Kidney (tissue), 14 donors: ENCODE measurements around the gene YAP1. TPM values are rescaled to one million over a fixed set of nuclear protein-coding genes. Genes with fewer than 3 reads are reported as not detected.
A peak's percentile ranks its signal among the peaks of the same experiment; 100 is the strongest.

ENCODE experiments used
- DNase-seq, 5 donors: peaks; one replicate each; pipeline ENCODE4 v3.0.0-alpha.2; 2013 to 2020
- FAIRE-seq: peaks from 2 replicates; lab custom pipeline; 2012; peaks lifted over from hg19 to GRCh38; lab: Jason Lieb, UNC
- H3K27ac ChIP-seq, 2 donors: one replicate each; pipeline ENCODE4 v1.7.0; 2013; ENCODE audit warnings: low read depth in 2 of 2, low read length in 2 of 2, inconsistent platforms in 1 of 2
- H3K27me3 ChIP-seq: one replicate; pipeline ENCODE4 v1.7.1; 2013; ENCODE audit warnings: low read length, inconsistent platforms; ENCODE audit not compliant: control insufficient read depth, insufficient read depth
- H3K36me3 ChIP-seq, 3 donors: one replicate each; pipeline versions ENCODE4 v1.7.0 to v1.7.1; 2013; ENCODE audit warnings: low read length in 3 of 3, control low read depth in 1 of 3, inconsistent platforms in 1 of 3; ENCODE audit not compliant: insufficient read depth in 3 of 3, control insufficient read depth in 2 of 3
- H3K4me1 ChIP-seq, 3 donors: one replicate each; pipeline versions ENCODE4 v1.7.0 to v1.7.1; 2013; ENCODE audit warnings: low read length in 3 of 3, inconsistent platforms in 1 of 3, low read depth in 1 of 3; ENCODE audit not compliant: control insufficient read depth in 2 of 3, insufficient read depth in 2 of 3
- H3K4me3 ChIP-seq, 3 donors: one replicate each; pipeline versions ENCODE4 v1.7.0 to v1.8.1; 2013; ENCODE audit warnings: low read length in 3 of 3, control low read depth in 1 of 3, inconsistent platforms in 1 of 3
- H3K9ac ChIP-seq, 3 donors: one replicate each; pipeline versions ENCODE4 v1.7.0 to v1.7.1; 2013; ENCODE audit warnings: low read length in 3 of 3, control low read depth in 1 of 3, inconsistent platforms in 1 of 3
- H3K9me3 ChIP-seq, 3 donors: one replicate each; pipeline versions ENCODE4 v1.7.0 to v1.7.1; 2013; ENCODE audit warnings: low read length in 3 of 3, control low read depth in 1 of 3, inconsistent platforms in 1 of 3; ENCODE audit not compliant: control insufficient read depth in 2 of 3, insufficient read depth in 1 of 3
- CTCF ChIP-seq: IDR thresholded peaks from 3 replicates; pipeline ENCODE4 v1.5.1; 2012; ENCODE audit warnings: mild to moderate bottlenecking, moderate library complexity, borderline replicate concordance; ENCODE audit not compliant: insufficient read depth; ENCODE audit errors: extremely low read depth
- intact Hi-C: fragments of 100-400 bp; cut with DNase I; formaldehyde crosslinking; loops from one replicate; pipeline ENCODE4 v1.11.1; 2022
- polyA plus RNA-seq: library from polyadenylated mRNA; stranded (reverse); fragments of 350-450 nt; fragmentation: Illumina TruSeq; extraction: RNeasy Lipid Tissue Mini Kit (QIAGEN cat#74804); gene quantifications from one replicate; pipeline ENCODE4 v1.2.3, GENCODE V29; 2014; ENCODE audit warnings: low read depth, low replicate concordance; ENCODE audit not compliant: insufficient read depth
- total RNA-seq: library from RNA; stranded (reverse); fragmentation: NEBNext Ultra II Directional; extraction: Animal tissue kit (Norgen Biotek cat#: 25700); gene quantifications from one replicate; pipeline ENCODE4 v1.2.1, GENCODE V29; 2021
- donor health status: control.
- donor health status: control.
- donor health status: control.
- donor health status: control.
- donor health status: control.
- donor health status: DM: yes; HTN: yes; CAD: no.
- donor health status: Normal renal cell carcinoma (clear cell type).

Gene YAP1
- total and polyA plus RNA-seq, 2 donors from 2014 or later, result 21.5 to 106 TPM

GRCh38 chr11:102158164-102158735, 48.0 kb downstream of the YAP1 start:
- no peaks in the 10 kb centered on the region for H3K27me3 ChIP-seq
- no peak for FAIRE-seq

GRCh38 chr11:102163368-102163767, 53.1 kb downstream of the YAP1 start:
- peaks cover 0 to 4% (median 0%) of the 10 kb centered on the region in 3 donors for H3K36me3 ChIP-seq
- H3K9ac ChIP-seq, result no peak overlapping the region
- FAIRE-seq (no peak), DNase-seq (no peak)
- no peak overlapping the region for H3K27ac ChIP-seq
- no peaks in the 10 kb centered on the region for H3K9me3 ChIP-seq
- no peak for TF ChIP-seq CTCF
- H3K4me3 ChIP-seq, result no peak overlapping the region
- intact Hi-C loops, result no loop called here
- peaks cover 0 to 2% (median 0%) of the 10 kb centered on the region in 3 donors for H3K4me1 ChIP-seq
- no peaks in the 10 kb centered on the region for H3K27me3 ChIP-seq

More at GRCh38 chr11:102158164-102158735, 48.0 kb downstream of the YAP1 start:
- H3K36me3 ChIP-seq, result peaks cover 0 to under 1% (median 0%) of the 10 kb centered on the region in 3 donors
- DNase-seq, result no peak
- no peak overlapping the region for H3K4me3 ChIP-seq
- no peak overlapping the region for H3K27ac ChIP-seq
- peaks cover 2 to 5% (median 3%) of the 10 kb centered on the region in 3 donors for H3K4me1 ChIP-seq
- intact Hi-C loops, result no loop called here
- no peaks in the 10 kb centered on the region for H3K9me3 ChIP-seq
- H3K9ac ChIP-seq, result no peak overlapping the region
- TF ChIP-seq CTCF, result no peak

- no peak overlapping the region for H3K9ac ChIP-seq
- H3K4me1 ChIP-seq, result peaks cover 0 to 2% (median 2%) of the 10 kb centered on the region in 3 donors
- no peak for TF ChIP-seq CTCF
- no peaks in the 10 kb centered on the region for H3K9me3 ChIP-seq
- no peaks in the 10 kb centered on the region for H3K27me3 ChIP-seq
- H3K36me3 ChIP-seq, result peaks cover 0 to 4% (median 0%) of the 10 kb centered on the region in 3 donors
- no peak overlapping the region for H3K27ac ChIP-seq
- DNase-seq, result peak in 2 of 5 donors; percentile 49 to 58
- no peak for FAIRE-seq
- no peak overlapping the region for H3K4me3 ChIP-seq
- intact Hi-C loops, result no loop called here
Observed at GRCh38 chr11:102166175-102167064, 56.2 kb downstream of the YAP1 start.
